HG03196 (cell line): ENCODE results near the gene C12orf56.
"Not testable (repeated sequence)": the region's sequence is repeated elsewhere in the genome, so short reads cannot be mapped to it uniquely, and the experiment has no call there.

Experiments used
- ATAC-seq: cut with Tn5 transposase; IDR thresholded peaks from one replicate; pipeline ENCODE4 v1.9.1; 2021; ENCODE audit not compliant: unreplicated experiment

Gene C12orf56

DNA sequence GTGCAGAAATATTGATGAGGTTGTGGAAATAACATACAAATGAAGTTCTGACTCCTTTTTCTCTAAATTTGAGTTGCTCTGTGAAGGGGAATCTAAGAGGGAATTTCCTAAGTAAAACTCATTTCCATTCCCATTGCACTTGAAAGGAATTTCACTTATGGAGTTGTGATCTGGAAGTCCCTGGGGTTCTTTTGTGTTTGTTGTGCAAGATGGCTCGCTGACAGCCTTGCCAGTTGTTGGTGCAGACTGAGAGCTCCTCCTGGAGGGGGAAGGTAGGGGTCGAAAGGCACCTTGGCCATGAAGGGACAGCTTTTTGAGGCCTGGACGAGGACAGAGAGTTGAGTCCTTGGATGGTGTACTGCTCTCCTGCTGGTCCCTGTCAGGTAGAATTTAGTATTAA is 72.0 kb downstream of the C12orf56 start:
- no peak for ATAC-seq

DNA sequence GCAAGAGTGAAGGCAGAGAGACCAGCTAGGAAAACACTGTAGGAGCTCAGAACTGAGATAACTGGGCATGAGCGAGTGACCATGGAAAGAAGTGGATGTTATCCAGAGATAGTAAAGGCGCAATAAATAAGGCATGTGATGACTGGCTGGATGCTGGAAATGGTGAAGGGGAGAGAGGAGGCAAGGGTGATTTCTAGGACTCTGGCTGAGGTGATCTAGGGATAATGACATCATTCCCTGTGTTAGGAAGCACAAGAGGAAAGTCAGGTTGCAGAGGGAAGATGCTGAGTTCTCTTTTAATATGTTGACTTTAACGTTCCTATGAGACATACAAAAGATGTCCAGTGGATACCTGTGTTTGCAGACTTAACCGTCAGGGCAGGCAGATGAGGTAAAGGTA is 78.7 kb downstream of the C12orf56 start:
- ATAC-seq, result no peak

DNA sequence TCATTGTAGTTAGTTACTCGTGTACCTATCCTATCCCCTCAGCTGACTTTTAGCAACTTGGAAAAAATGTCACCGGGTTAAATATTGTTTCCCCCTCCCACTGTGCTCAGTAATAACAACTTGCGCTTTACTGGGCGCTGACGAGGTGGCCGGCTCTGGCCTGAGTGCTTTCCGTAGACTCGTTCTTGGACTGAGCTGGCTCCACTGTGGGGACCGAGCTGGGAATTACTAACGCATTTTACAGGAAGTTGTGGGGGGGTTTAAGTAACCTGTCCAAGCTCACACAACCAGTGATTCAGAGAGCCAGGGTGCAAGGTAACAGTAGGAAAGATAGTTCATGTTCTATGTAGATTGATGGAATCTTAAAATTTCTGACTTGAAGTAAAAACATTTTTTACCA is 86.0 kb downstream of the C12orf56 start:
- ATAC-seq, result no peak

DNA sequence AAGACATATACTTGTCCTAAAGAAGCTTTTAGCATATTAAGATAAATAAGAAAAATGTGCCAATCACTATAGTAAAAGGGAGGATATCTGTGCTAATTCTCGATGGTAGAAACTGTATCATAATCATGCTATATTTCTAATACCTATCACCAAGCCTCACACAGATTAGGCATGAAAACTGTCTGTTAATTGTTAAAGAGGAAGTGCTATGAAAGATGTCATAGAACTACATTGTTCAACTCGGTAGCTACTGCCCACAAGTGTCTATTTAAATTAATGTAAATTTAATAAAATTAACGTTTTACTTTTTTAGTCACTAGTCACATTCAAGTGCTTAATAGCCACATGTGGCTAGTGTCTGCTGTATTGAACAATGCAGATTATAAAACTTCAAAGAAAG is 90.9 kb downstream of the C12orf56 start:
- no peak for ATAC-seq

DNA sequence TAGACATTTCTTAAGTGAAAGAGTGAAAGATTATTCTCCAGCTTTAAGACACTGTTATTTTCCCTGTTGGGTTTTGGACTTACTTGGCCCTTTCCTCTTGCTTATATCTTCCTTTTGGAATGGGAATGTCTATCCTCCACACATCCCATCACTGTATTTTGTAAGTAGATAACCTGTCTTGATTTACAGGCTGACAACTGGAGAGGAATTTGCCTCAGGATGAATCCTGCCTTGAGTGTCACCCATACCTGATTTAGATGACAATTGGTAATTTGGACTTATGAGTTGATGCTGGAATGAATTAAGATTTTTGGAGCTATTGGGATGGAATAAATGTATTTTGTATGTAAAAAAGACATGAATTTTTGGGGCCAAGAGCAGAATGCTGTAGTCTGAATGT is 94.3 kb downstream of the C12orf56 start:
- no peak for ATAC-seq

DNA sequence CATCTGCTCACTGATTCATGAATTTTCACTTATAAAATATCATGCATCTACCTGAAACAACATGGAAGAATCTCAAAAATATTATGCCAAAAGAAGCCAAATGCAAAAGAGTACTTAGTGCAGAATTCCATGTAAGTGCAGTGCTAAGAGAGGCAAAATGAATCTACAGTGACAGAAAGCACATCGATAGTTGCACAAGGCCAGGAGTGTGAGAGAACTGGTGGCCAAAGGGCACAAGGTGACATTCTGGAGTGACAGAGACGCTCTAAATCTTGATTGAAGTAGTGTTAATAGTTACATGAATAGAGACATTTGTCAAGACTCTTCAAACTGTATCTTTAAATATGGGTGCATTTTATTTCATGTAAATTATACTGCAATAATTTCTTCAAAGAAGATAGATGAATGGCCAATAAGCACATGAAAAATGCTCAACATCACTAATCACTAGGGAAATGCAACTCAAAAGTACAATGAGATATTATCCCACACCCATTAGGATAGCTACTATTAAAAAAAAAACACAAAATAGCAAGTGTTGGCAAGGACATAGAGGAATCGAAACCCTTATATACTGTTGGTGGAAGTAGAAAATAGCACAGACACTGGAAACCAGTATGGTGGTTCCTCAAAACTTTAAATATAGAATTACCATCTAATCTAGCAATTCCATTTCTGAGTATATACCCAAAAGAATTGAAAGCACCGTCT is 96.7 kb downstream of the C12orf56 start:
- ATAC-seq, result no peak

DNA sequence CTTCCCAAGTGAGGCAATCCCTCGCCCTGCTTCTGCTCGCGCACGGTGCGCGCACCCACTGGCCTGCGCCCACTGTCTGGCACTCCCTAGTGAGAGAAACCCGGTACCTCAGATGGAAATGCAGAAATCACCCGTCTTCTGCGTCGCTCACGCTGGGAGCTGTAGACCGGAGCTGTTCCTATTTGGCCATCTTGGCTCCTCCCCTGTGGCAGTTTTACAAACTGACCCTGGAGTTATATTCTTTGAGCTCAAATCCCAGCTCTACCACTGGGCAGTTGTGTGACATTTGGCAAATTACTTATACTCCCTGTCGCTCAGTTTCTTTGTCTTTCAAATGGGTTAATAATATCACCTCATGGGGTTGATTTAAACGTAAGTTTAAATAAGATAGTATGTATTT is 97.4 kb downstream of the C12orf56 start:
- ATAC-seq, result not testable (repeated sequence)

DNA sequence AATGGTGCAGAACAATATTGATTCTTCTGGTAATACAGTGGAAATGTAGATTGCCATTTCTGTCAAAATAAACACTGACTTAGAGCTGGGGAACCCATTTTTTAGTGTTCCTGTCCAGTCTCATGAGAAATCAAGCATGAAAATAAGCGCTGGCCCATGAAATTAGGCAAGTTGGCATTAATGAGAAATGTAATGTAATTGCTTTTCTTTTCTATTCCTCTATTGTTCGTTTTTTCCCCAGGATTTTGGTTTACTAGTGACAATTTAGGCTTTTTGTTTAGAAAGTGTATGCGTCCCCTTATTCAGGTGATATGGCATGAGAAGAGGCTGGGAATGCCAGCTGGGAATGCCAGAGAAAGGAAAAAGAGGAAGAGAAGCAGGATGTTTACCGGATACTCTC is 104.0 kb downstream of the C12orf56 start:
- no peak for ATAC-seq

DNA sequence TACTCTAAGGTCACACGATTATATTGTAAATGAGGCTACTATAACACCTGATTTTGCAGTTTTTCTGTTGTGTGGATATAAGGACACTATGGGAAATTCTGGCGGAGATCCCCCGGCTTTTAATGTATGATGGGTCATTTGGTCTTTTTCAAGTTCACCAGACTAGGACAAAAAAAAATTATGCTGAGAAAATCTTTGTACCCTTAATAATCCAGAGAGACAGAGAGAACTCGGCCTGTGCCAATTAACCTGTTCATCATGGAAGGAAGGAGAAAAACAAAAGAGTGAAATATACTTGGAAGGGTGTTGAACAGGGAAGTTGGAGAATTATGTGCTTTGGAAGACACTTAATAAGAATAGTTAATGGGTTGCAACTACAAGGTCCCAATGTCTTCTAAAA is 106.3 kb downstream of the C12orf56 start:
- ATAC-seq, result no peak

DNA sequence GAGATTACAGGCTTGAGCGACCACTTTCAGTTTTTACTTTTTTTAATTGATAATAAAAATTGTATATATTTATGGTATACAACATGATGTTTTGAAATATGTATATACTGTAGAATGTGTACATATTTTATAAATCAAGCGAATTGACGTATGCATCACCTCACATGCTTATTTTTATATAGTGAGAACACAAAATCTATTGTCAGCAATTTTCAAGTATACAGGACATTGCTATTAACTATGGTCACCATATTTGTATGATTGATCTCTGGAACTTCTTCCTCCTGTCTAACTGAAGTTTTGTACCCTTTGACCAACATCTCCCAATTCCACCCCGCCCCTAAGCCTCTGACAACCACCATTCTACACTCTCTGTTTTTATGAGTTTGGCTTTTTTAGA is 112.1 kb downstream of the C12orf56 start:
- no peak for ATAC-seq

DNA sequence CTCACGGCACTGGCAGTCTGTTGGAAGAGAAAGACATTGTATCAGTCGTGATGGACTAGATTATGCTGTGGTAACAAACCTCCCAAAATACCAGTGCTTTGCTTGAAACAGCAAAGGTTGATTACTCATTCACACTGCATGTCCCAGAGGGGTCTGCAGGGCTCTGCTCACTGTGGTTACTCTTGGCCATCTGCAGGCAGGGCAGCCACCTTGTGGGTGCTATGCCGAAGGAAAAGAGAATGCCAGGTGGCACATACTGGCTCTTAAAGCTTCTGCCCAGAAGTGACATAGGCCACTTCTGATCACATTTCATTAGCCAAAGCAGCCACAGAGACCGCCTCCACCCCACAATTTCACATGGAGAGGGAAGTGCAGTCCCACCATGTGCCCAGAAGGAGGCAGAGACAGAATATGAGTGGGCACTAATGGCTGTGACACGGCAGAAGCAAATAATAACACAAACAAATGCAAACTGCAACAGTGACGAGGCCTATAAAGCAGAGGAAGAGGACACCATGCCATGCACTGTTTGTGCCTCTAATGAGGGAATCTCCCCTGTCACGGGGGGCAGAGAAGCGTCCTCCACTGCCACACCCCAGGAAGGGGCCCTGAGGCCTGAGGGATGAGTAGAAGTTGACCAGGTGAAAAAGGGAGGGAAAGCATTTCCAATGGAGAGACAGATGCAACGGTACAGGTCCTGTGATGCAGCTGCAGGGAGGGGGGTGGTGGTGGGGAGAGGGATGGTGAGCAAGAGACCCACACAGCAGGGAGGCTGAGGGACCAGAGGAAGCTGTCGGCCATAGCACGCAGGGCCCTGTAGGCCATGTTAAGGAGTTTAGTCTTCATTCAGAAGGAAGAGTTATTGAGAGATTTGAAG is 116.8 kb downstream of the C12orf56 start:
- no peak for ATAC-seq

DNA sequence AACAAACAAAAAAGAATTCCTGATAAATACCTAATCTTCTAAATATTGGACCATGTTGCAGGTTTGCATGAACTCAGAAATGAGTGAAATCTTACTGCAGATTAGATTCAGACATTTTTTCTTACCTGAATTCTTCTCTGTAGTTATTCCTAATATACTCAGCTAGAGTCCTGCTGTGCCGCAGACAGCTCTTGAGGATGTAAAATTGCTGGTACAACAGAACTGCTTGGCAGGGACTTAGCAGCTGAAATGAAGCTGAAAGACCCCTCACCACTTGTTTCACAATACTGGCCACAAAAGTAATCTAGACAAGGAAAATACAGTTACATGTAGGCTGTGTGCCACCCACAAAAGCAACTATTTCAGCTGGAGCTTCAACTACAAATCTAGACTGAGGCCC is 120.1 kb downstream of the C12orf56 start:
- no peak for ATAC-seq

DNA sequence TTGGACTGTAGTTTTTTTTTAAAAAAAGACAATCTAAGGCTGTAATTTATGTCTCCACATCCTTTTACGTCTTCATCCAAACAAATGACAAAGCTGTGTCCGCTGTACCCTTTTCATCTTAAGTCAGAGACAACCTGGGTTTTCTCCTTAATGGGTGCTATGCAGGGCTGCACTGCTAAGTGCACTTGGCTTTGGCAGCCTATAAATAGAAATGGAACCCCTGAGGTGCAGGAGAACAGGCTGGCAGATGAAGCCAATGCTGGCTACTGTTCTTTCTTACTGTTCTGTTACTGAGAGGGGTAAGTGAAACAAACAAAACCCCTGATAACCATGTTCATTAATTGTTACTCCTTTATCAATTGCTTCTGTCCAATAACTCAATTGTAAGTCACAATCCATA is 121.4 kb downstream of the C12orf56 start:
- ATAC-seq, result no peak

DNA sequence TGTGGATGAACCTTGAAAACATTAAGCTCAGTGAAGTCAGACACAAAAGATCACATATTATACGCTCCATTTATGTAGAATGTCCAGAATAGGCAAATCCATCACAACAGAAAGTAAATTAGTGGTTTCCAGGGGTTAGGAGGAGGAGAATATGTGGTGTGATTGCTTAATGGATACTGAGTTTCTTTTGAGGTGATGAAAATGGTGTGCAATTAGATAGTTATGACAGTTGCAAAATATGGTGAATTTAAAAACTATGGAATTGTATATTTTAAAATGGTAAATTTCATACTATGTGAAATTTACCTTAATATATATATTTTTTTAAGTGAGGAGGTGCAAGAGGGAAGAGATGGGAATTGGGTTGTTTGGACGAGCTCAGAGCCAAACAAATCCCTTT is 122.1 kb downstream of the C12orf56 start:
- ATAC-seq, result no peak

DNA sequence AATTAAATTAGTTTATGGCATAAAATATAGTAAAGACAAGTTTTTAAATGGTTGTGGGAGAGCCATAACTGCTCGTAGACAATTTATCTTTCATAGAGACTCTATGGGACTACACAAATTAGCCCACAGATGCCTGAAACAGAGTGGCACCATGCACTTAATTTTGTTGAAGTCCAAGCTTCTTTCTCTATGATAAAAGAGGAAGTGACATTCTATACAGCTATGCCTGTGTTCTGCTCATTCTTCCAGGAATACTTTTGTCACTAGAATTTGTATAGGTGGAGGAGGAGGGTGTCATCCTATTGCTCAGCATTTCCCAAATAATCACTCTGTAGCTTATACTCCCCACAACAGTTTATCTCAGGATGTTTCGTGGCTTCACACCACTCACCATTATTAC is 124.7 kb downstream of the C12orf56 start:
- no peak for ATAC-seq

DNA sequence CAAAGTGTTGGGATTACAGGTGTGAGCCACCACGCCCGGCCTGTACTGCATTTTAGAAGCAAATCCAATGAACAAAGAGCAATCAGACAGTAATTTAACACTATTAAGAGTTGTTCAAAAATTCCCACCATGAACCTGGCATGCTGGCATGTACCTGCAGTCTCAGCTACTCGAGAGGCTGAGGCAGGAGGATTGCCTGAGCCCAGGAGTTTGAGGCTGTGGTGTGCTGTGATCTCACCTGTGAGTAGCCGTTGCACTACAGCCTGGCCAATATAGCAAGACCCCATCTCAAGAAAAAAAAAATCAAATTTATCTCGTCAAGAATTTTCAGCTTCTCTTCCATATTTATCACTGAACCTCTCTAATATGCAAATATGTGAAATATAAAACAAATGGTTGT is 128.7 kb downstream of the C12orf56 start:
- ATAC-seq, result no peak

DNA sequence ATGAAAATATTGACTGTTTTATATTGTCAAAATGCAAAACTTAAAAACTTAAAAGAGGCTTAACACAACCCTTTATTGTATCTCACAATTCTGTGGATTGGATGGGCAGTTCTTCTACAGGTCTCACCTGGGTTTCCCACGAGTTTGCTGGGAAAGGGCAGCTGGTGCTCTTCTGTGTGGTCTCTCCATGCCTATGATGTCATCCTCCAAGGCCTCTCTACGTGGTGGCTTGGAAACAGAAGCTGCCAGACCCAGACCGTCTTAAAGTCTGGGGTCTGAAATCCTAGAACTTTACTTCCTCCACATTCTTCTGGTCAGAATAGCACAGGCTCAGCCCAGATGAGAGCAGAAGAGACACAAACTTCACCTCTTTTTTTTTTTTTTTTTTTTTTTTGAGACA is 132.0 kb downstream of the C12orf56 start:
- no peak for ATAC-seq

DNA sequence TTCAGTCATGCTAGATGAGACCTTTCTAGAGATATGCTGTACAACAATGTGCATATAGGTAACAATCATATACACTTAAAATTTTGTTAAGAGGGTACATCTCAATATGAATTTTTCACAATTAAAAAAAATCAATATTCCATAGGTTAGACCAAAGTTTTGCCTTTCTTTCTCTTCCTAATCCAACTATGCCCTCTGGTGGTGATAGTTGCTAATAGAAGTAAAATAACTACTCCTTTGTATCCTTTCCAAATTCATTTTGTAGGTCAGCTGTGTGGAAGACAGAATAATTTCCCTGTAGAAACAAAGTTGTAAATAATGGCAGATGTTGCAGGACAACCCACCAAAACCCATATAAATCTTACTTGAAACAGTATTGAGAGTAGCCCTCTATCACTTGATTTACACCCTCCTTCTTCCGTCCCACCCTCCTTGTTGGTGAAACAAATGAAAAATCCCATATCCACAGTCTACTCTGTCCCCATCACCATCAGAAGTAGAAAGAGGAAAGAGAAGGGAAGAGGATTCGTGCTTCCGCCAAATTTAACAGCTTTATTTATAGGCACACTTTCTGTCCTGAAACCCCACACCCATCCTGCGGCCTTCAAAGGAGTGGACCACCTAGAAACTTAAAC is 134.3 kb downstream of the C12orf56 start:
- no peak for ATAC-seq

DNA sequence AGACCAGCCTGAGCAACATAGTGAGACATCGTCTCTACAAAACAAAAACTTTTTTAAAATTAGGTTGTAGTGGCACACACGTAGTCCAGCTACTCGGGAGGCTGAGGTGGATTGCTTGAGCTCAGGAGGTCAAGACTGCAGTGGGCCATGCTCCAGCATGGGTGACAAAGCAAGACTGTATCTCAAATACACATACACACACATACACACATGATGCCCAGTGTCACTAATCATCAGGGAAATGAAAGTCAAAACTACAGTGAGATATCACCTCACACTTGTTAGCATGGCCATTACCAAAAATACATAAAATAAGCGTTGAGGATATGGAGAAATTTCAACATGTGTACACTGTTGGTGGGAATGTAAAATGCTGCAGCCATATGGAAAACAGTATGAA is 135.3 kb downstream of the C12orf56 start:
- ATAC-seq, result no peak

DNA sequence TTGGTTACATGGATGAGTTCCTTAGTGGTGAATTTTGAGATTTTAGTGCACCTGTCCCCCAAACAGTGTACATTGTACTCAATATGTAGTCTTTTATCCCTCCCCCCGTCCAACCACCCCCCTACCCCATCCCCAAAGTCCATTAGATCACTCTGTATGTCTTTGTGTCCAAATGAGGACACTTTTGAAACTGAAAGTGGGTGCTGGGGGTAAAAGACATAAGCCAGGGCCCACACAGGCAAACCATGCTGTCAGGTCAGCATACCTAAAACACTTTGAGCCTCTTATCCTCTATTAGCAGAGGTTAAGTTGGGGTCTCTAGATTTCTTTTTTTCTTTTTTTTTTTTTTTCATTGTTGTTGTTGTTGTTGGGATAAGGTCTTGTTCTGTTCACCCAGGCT is 137.2 kb downstream of the C12orf56 start:
- no peak for ATAC-seq

DNA sequence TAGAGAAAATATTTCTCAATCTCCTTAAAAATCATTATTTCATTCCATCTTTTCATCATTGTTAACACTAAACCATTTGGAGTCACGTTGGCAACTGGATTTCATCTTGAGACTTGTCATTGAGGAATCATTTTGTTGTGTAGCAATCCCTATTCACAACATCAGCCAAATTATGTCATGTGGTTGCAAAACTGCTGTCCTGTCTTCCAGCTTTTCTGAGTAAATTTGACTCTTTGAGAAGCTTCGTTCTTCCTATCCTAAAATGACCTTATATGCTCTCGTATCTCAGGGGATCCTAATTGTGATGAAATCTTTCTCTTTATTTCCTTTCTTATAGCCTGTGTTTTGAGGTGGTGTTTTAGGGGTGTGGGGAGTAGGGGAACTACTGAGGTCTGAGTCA is 137.9 kb downstream of the C12orf56 start:
- ATAC-seq, result no peak

DNA sequence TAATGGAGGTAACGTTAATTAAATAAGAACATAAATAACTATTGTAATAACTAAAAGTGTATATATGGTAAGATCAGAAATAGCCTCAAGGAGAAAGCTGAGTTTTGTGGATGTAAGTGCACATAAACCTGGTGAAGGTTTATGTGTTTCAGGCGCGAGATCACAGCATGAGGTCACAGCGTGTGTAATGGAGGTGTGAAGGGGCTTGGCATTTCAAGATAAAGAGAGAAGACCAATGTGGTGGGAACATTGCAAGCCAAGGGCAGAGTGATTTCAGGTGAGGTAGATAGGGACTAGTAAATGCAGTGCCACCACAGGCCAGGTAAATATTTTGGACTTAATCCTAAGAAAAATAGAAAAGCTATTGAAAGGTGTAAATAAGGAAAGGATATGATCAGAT is 146.7 kb downstream of the C12orf56 start:
- no peak for ATAC-seq
